Pancreas (tissue), 10 donors: Measurements from ENCODE around the gene TCF15. TPM values are rescaled to one million over a fixed set of nuclear protein-coding genes. Genes with fewer than 3 reads are reported as not detected.
A peak's percentile ranks its signal among the peaks of the same experiment; 100 is the strongest.
"Not testable (repeated sequence)": the region's sequence is repeated elsewhere in the genome, so short reads cannot be mapped to it uniquely, and the experiment has no call there.

Experiments used
- ATAC-seq, 4 donors: fragments of 200-7000 bp; cut with Tn5 transposase; one replicate each; pipeline versions ENCODE4 v1.8.0 to v1.9.1; 2020; ENCODE audit warnings: mild to moderate bottlenecking in 4 of 4, moderate library complexity in 4 of 4
- DNase-seq, 6 donors: peaks; one replicate each; pipeline ENCODE4 v3.0.0-alpha.2; 2020
- FAIRE-seq: peaks from 2 replicates; lab custom pipeline; 2012; peaks lifted over from hg19 to GRCh38; lab: Jason Lieb, UNC
- H3K27ac ChIP-seq, 4 donors: fragments of 200-600 bp; sonication (generic); 1 replicate in 3 of 4; 2 replicates in 1 of 4; pipeline versions ENCODE4 v1.5.0 to v1.8.0; 2020
- H3K27me3 ChIP-seq, 4 donors: fragments of 200-600 bp; one replicate each; pipeline ENCODE4 v1.8.0; 2021
- H3K36me3 ChIP-seq, 3 donors: fragments of 200-600 bp; sonication (generic) in 1 of 3; one replicate each; pipeline versions ENCODE4 v1.5.0 to v1.8.0; 2020 to 2021
- H3K4me1 ChIP-seq, 3 donors: fragments of 200-600 bp; one replicate each; pipeline ENCODE4 v1.8.0; 2021
- H3K4me3 ChIP-seq, 4 donors: fragments of 200-600 bp; sonication (generic) in 2 of 4; one replicate each; pipeline versions ENCODE4 v1.5.0 to v1.8.0; 2020 to 2021
- H3K9me3 ChIP-seq, 4 donors: fragments of 200-600 bp; one replicate each; pipeline ENCODE4 v1.8.0; 2021
- CTCF ChIP-seq, 4 donors: fragments of 200-600 bp; sonication (generic) in 3 of 4; IDR thresholded peaks; one replicate each; pipeline versions ENCODE4 v1.5.0 to v1.8.0; 2021; ENCODE audit warnings: antibody characterized with exemption in 4 of 4
- WGBS, 2 donors: extraction: QIAGEN DNeasy Blood & Tissue Kit; methylation state at CpG; one replicate each; pipeline ENCODE4 v1.1.7; 2013; 5-methylcytosine and 5-hydroxymethylcytosine counted together
- intact Hi-C, 3 donors: fragments of 100-400 bp; cut with DNase I; formaldehyde crosslinking; loops; one replicate each; pipeline versions ENCODE4 v1.11.1 to v1.14.2; 2022
- polyA plus RNA-seq, 2 donors: library from polyadenylated mRNA; stranded (reverse); fragments of 200-250 nt; gene quantifications; one replicate each; pipeline ENCODE4 v1.2.3, GENCODE V29; 2013
- total RNA-seq, 6 donors: library from RNA; stranded (reverse); fragmentation: NEBNext Ultra II Directional in 4 of 6; extraction: Animal tissue kit (Norgen Biotek cat#: 25700) in 4 of 6; gene quantifications; one replicate each; pipeline versions ENCODE4 v1.2.1 to v1.2.4, GENCODE V29; 2021 to 2023
- donor health status: healthy with polysubstance abuse.
- donor health status: DM: no; HTN: no; CAD: no; lungs with moderate emphysema.
- donor health status: DM: no; HTN: no; CAD: no.
- donor health status: control.
- donor health status: control.
- donor health status: Bipolar disorder and iron deficiency.
- donor health status: DM: yes; HTN: yes; CAD: no.
- donor health status: DM: no; HTN: no; CAD: no.
- donor health status: DM: no; HTN: no; CAD: no.
- donor health status: DM: yes; HTN: yes; CAD: no.

Gene TCF15
- total and polyA plus RNA-seq, 8 donors: 0.16 to 0.80 (median 0.20) TPM; not detected in 1

GRCh38 chr20:642398-643174, 32.5 kb upstream of the TCF15 start:
- Histone ChIP-seq H3K36me3 (peaks cover 0 to 2% (median under 1%) of the 10 kb centered on the region in 3 donors), H3K27ac (no peak overlapping the region), H3K4me3 (peak overlapping the region in 2 of 4 donors; percentile 35 to 44), H3K27me3 (no peaks in the 10 kb centered on the region), H3K4me1 (peaks cover 0 to 8% (median 6%) of the 10 kb centered on the region in 3 donors), H3K9me3 (no peaks in the 10 kb centered on the region)
- peak in 2 of 4 donors; percentile 32 to 42 for ATAC-seq
- 8 to 19% methylated on average over 18 to 57 of the region's 57 CpGs for WGBS, 2 donors
- DNase-seq: peak in 1 of 6 donors; percentile 64
- intact Hi-C loops: loop anchor here (10.0 kb wide), 1 partner anchor 288 kb away; no protein-coding TSS in a partner anchor
- no peak for FAIRE-seq
- no peak for TF ChIP-seq CTCF (IDR thresholded peaks at IDR 0.05)

DNA sequence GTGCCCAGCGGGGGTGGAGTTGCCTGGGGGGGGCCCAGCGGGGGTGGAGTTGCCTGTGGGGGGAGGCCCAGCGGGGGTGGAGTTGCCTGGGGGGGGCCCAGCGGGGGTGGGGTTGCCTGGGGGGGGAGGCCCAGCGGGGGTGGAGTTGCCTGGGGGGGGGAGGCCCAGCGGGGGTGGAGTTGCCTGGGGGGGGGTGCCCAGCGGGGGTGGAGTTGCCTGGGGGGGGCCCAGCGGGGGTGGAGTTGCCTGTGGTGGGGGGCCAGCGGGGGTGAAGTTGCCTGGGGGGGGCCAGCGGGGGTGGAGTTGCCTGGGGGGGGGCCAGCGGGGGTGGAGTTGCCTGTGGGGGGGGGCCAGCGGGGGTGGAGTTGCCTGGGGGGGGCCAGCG, 31.9 kb upstream of the TCF15 start:
- not testable (repeated sequence) for ATAC-seq, FAIRE-seq, H3K27ac ChIP-seq, H3K36me3 ChIP-seq, H3K27me3 ChIP-seq, H3K9me3 ChIP-seq, H3K4me1 ChIP-seq, DNase-seq
- peak overlapping the region in 1 of 4 donors; percentile 44 for H3K4me3 ChIP-seq
- intact Hi-C loops: loop anchor here (10.0 kb wide), 1 partner anchor 287 kb away; no protein-coding TSS in a partner anchor
- 12% methylated on average over 3 of the region's 13 CpGs; no CpG with 5 or more reads in 1 of the 2 donors for WGBS, 2 donors

GRCh38 chr20:641516-641875, 31.4 kb upstream of the TCF15 start:
- no peak for ATAC-seq
- FAIRE-seq: no peak
- H3K27me3 ChIP-seq: no peaks in the 10 kb centered on the region
- 28 to 32% methylated on average over 12 of the region's 12 CpGs for whole genome bisulfite sequencing, 2 donors
- no peak for TF ChIP-seq CTCF (IDR thresholded peaks at IDR 0.05)
- H3K36me3 ChIP-seq: no peaks in the 10 kb centered on the region
- peaks cover 0 to 8% (median 6%) of the 10 kb centered on the region in 3 donors for H3K4me1 ChIP-seq
- no peak overlapping the region for H3K27ac ChIP-seq
- DNase-seq: peak in 1 of 6 donors; percentile 51
- H3K4me3 ChIP-seq: no peak overlapping the region
- no peaks in the 10 kb centered on the region for H3K9me3 ChIP-seq
- intact Hi-C loops: loop anchor here (10.0 kb wide), 1 partner anchor 287 kb away; no protein-coding TSS in a partner anchor

- H3K36me3 ChIP-seq: no peaks in the 10 kb centered on the region
- ATAC-seq (no peak), DNase-seq (no peak), FAIRE-seq (no peak)
- H3K27me3 ChIP-seq: no peaks in the 10 kb centered on the region
- no peaks in the 10 kb centered on the region for H3K9me3 ChIP-seq
- H3K4me3 ChIP-seq: no peak overlapping the region
- H3K27ac ChIP-seq: no peak overlapping the region
- TF ChIP-seq CTCF (IDR thresholded peaks at IDR 0.05): no peak
- intact Hi-C loops: loop anchor here (10.0 kb wide), 1 partner anchor 286 kb away; no protein-coding TSS in a partner anchor
- peaks cover 0 to 7% (median 3%) of the 10 kb centered on the region in 3 donors for H3K4me1 ChIP-seq
- WGBS, 2 donors: 51 to 59% methylated on average over 11 of the region's 11 CpGs
Measured at GRCh38 chr20:640674-641515, 30.8 kb upstream of the TCF15 start.

DNA sequence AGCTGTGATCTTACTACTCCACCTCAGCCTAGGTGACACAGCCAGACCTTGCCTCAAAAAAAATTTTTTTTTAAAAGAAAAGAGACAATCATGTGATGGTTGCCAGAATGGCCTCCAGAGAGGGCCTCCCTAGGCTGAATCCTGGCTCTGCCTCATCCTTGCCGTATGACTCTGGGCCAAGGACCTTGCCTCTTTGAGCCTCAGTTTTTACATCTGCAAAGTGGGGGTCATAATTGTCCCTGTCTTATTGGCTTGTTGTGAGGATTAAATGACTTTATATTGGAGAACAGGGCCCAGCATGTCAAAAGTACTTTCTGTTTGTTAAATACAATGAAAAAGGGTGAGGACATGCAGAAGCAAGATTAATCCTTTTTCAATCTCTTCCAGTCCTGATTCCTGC, 28.5 kb upstream of the TCF15 start:
- Histone ChIP-seq H3K4me1 (peaks cover 0 to 4% (median 0%) of the 10 kb centered on the region in 3 donors), H3K4me3 (no peak overlapping the region), H3K36me3 (no peaks in the 10 kb centered on the region), H3K27ac (no peak overlapping the region), H3K9me3 (no peaks in the 10 kb centered on the region), H3K27me3 (no peaks in the 10 kb centered on the region)
- TF ChIP-seq CTCF (IDR thresholded peaks at IDR 0.05): no peak
- intact Hi-C loops: no loop called here
- DNase-seq (no peak), ATAC-seq (no peak), FAIRE-seq (no peak)
- WGBS, 2 donors: 63 to 65% methylated on average over 1 of the region's 1 CpG
